ENCODE measurements around the gene DEUP1.
"Not testable (repeated sequence)": the region's sequence is repeated elsewhere in the genome, so short reads cannot be mapped to it uniquely, and the experiment has no call there.

Gene DEUP1

DNA sequence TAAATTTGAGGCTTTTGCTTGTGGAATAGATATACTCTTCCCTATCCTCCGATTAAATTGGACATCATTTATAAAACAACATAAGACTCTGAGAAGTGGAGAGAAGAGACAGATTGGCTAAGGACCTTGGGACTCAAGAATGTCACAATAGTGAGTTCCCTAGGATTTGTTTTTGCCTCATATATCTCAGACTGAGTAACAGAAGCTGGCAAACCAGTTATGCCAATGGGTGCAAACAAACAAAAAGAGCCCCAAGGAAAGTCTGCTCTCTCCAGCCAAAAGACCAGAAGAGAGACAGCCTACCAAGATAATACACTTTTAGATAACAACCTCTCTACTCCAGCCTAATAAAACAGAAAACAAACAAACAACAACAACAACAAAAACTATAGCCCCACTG, 28.9 kb downstream of the DEUP1 start:
- in situ Hi-C loops (cut with MboI; ENCODE audit: low sequenced_read_pairs), result no loop called here

DNA sequence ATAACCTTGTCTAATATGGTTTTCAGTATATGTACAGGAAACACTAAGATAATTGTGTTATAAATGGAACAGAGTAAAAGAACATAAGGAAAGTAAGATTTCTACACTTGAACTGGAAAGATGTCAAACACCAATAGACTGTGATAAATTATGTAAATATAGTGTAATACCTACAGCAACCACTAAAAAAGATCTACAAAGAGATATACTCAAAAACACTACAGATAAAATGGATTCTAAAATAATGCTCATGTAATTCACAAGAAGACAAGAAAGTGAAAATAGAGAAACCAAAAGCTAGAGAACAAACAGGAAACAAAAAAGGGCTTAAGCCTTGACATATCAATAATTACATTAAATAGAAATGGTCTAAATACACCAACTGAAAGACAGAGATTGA, 30.9 kb downstream of the DEUP1 start:
- in situ Hi-C loops (cut with MboI; ENCODE audit: low sequenced_read_pairs), result no loop called here

DNA sequence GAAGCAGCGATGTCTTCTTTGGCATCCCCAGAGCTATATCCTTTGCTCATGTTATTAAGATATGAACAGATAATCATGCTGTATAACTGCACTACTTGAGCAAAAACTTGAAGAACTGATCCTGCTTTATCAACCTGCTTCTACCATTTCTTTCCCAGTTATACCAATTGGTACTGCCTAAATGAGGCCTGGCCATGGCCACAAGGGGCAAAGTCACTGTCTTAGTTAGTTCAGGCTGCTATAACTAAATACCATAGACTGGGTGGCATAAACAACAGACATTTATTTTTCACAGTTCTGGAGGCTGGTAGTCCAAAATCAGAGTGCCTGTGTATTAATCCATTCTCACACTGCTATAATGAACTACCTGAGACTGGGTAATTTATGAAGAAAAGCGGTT, 37.5 kb downstream of the DEUP1 start:
- in situ Hi-C loops (cut with MboI; ENCODE audit: low sequenced_read_pairs), result no loop called here

DNA sequence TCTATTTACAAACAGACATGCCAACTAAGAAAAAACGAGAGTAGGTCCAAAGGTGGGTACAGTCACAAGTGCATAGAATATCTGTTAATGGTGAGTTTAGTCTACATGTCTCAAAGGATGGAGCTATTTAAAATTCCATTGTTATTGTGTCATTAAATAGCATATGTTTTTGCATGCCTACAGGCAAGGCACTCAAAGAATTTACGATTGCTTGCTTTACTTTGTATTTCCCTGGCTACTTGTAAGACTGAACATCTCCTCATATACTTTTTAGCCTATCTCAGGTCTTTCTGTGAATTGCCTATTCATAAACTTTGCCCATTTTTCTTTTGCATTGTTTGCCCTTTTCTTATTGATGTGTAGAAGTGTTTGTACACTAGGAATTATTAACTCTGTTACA, 39.7 kb downstream of the DEUP1 start:
- in situ Hi-C loops (cut with MboI; ENCODE audit: low sequenced_read_pairs), result no loop called here

DNA sequence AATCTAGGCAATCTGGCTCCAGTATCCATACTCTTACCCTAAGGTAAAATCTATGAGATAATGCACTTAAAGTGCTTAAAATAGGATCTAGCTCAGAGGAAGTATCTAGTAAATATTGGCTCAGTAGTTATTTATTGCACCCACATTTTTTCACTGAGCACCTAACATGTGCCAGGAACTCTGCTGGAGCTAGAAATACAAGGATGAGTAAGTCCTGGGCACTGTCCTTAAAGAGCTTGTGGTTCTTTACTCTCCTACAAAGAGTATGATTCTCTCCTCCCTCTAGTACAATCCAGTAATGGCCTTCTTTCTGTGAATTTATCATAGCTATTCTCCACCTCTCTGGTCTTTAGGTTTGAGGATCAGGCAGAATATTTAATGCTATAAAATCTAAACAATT, 59.2 kb downstream of the DEUP1 start:
- in situ Hi-C loops (cut with MboI; ENCODE audit: low sequenced_read_pairs), result no loop called here

DNA sequence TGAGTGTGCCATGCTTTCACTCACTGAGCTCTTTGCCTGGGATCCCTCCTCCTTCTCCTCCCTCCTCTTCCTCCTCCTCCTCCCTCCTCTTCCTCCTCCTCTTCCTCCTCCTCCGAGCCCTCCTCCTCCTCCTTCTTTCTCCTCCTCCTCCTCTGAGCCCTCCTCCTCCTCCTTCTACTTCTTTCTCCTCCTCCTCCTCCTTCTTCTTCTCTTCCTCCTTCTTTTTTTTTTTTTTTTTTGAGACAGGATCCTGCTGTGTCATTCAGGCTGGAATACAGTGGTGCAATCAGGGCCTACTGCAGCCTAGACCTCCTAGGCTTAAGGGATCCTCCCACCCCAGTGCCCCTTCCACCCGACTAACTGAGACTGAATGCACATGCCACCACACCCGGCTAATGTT, 62.3 kb downstream of the DEUP1 start:
- in situ Hi-C loops (cut with MboI; ENCODE audit: low sequenced_read_pairs), result no loop called here

DNA sequence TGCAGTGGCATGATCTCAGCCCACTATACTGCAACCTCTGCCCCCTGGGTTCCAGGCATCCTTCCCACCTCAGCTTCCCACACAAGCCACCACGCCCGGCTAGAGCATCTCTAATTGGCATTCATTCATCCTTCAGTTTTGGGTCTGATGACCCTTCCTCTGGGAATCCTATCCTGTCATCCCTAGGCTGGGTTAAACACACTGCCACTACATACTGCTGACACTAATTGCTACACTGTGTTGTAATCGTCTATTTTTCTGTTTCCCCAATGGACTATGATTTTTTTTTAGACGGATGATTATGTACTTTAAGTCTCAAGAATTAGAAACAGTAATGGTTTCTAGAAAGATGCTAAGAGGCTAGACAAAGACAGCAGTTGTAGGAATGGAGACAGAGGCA, 62.8 kb downstream of the DEUP1 start:
- in situ Hi-C loops (cut with MboI; ENCODE audit: low sequenced_read_pairs), result no loop called here

DNA sequence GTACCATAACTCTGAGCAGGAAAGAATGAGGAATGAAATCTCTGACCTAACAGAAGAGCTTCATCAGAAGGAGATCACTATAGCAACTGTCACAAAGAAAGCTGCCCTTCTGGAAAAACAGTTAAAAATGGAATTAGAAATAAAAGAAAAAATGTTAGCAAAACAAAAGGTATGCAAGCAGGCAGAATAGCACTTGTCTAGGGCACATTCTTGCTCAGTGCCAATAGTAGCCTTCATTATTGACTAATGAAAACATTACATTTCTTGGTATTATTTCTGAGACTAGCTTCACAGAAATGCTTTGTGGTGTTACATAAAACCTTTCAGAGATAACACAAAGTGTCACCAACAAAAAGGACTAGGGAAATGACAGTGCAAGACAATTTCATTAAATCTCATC, 63.9 kb downstream of the DEUP1 start:
- in situ Hi-C loops (cut with MboI; ENCODE audit: low sequenced_read_pairs), result no loop called here

DNA sequence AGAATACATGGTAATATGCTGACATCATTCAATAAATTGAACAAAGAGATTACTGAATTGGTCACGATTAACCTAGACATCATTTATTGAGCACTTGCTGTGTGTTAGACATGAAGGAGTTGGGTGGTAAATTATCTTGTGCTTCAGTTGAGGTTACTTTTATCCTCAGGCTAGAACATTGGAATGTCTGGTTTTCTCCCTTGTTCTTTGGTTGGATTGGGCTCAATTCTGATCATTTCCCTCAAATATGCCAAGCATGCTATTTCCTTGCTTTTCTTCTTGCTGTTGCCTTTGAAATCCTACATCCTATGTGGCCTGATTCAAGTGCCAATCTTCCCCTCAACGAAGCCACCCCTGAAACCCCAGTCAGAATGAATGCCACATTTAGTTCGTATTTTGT, 65.8 kb downstream of the DEUP1 start:
- in situ Hi-C loops (cut with MboI; ENCODE audit: low sequenced_read_pairs), result no loop called here

DNA sequence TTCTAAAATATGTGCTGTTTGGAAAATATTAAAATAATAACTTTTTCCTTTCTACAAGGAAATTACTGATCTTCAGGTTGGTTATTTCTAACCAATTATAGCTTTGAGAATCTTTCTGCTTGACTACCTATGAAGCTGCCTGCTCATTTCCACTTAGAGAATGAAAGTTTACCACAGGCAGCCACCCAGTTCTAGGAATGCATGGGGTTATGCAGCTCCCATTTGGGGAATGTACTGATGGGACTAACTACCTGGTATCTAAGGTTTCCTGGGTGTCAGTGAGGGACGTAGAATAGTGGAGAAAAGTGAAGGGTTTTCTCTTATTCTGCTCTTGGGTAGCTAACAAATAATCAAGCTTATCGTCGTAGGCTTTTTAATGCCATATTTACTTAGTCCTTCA, 73.4 kb downstream of the DEUP1 start:
- in situ Hi-C loops (cut with MboI; ENCODE audit: low sequenced_read_pairs), result no loop called here

DNA sequence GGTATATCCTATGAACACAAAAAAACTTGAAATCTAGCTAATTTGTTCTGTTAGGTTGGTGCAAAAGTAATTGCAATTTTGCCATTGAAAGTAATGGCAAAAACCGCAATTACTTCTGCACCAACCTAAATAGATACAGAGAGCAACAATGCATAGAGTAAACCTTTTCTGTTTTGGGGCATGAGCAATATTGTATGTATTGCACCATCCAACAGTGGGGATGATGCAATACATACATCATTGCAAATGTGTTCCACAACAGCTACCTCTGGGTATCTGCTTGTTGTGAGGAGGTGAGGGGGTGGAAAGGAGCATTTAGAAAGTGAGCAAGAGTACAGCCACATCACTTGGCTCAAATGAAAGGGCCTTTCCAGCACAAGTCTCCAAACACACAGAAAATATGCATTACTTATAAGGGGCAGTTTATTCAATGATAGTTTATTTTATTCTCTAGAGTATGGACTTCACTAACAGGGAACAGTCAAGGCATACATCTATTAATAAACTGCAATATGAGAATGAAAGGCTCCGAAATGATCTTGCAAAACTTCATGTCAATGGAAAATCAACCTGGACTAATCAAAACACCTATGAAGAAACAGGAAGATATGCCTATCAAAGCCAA, 77.3 kb downstream of the DEUP1 start:
- in situ Hi-C loops (cut with MboI; ENCODE audit: low sequenced_read_pairs), result no loop called here

DNA sequence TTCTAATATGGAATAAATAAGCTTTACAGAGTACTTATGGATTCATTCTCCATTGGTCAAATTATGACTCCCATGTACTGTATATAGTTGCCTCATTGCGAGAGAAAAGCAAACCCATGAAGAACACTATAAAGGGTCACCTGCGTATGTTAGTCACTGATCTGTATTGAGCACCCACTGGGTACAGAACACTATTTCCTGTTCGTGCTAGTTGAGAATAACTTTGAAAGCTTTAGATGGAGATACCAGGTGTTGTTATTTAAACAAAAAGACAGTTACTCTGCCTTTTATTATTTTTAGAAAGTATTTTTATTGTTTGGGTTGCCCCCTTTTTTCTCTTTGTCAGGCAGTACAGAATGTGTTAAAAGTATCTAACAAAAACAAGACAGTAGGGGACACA, 79.9 kb downstream of the DEUP1 start:
- in situ Hi-C loops (cut with MboI; ENCODE audit: low sequenced_read_pairs), result no loop called here

DNA sequence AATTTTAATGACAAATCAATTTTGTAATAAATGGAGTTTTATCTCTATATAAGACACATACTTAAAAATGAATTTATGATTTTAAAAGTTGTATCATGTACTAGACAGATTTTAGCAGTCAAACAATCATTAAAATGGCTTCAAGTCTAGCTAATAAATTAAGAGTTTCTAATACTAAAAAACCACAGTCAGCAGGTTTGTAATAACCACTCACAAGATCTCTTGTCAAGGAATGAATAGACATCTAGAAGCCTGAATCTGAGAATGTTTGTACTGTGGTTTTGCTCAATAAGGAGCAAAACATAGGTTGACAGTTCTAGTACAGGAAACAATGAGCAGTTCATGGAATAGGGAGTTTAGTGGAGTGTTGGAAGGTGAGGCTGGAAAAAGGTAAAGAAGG, 81.2 kb downstream of the DEUP1 start:
- in situ Hi-C loops (cut with MboI; ENCODE audit: low sequenced_read_pairs), result no loop called here

DNA sequence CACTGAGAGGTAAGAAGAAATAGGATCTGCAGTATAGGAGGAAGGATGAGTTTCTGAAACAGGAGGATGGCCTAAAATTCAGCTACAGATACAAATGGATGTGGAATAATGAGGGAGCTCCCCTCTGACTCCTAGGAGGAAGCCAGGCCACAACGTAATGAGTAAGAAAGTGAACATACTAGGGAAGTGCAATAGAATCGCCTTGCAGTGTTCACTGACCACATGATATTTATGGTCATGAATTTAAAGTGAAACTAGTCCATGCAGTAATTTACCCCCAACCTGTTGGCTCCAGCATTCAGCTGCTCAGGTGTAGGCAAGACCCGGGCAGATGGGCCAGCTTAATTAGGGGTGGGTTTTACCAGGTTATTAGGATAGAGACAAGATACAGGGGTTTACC, 101.7 kb downstream of the DEUP1 start:
- in situ Hi-C loops (cut with MboI; ENCODE audit: low sequenced_read_pairs), result no loop called here

DNA sequence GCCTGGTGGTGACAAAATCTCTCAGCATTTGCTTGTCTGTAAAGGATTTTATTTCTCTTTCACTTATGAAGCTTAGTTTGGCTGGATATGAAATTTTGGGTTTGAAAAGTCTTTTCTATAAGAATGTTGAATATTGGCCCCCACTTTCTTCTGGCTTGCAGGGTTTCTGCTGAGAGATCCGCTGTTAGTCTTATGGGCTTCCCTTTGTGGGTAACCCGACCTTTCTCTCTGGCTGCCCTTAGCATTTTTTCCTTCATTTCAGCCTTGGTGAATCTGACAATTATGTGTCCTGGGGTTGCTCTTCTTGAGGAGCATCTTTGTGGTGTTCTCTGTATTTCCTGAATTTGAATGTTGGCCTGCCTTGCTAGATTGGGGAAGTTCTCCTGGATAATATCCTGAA, 112.7 kb downstream of the DEUP1 start:
- in situ Hi-C loops (cut with MboI; ENCODE audit: low sequenced_read_pairs), result not testable (repeated sequence)

DNA sequence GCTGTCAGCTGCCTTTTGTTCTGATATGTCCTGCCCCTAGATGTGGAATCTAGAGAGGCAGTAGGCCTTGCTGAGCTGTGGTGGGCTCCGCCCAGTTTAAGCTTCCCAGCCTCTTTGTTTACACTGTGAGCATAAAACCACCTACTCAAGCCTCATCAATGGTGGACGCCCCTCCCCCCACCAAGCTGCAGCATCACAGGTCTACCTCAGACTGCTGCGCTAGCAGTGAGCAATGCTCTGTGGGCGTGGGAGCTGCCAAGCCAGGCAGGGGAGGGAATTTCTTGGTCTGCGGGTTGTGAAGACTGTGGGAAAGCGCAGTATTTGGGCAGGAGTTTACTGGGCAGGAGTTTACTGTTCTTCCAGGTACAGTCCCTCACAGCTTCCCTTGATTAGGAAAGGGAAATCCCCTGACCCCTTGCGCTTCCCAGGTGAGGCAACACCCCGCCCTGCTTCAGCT, 114.1 kb downstream of the DEUP1 start:
- in situ Hi-C loops (cut with MboI; ENCODE audit: low sequenced_read_pairs), result no loop called here

DNA sequence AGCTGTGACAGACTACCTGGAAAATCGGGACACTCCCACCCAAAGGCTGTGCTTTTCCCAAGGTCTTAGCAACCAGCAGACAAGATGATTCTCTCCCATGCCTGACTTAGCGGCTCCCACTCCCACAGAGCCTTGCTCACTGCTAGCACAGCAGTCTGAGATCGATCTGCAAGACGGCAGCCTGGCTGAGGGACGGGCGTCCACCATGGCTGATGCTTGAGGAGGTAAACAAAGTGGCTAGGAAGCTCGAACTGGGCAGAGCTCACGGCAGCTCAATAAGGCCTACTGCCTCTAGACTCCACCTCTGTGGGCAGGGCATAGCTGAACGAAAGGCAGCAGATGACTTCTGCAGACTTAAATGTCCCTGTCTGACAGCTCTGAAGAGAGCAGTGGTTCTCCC, 127.7 kb downstream of the DEUP1 start:
- in situ Hi-C loops (cut with MboI; ENCODE audit: low sequenced_read_pairs), result no loop called here

DNA sequence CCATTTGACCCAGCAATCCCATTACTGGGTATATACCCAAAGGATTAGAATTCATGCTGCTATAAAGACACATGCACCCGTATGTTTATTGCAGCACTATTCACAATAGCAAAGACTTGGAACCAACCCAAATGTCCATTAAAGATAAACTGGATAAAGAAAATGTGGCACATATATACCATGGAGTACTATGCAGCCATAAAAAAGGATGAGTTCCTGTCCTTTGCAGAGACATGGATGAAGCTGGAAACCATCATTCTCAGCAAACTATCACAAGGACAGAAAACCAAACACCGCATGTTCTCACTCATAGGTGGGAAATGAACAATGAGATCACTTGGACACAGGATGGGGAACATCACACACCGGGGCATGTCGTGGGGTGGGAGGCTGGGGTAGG, 133.1 kb downstream of the DEUP1 start:
- in situ Hi-C loops (cut with MboI; ENCODE audit: low sequenced_read_pairs), result not testable (repeated sequence)

DNA sequence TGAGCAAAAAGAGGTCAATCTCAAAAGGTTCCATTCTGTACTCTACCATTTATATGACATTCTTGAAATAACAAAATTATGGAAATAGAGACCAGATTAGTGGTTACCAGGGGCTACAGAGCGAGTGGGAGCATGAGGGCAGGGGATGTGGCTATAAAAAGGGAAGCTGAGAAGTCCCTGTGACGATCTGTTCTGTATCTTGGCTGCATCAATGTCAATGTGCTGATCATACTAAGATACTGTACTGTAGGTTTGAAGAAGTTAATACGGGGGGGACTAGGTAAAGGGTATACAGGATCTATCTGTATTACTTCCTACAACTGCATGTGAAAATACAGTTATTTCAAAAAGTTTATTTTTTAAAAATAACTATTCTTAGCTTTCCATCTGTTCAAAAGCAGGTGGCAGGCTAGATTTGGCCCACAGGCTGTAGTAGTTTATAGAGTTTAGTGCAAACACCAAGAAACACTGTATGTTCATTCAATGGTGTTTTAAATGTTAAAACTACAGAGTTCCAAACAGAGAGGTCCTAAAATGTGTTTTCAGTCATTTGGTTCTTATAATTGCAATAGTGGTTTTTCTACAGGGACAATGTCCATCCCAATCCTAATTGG, 134.5 kb downstream of the DEUP1 start:
- in situ Hi-C loops (cut with MboI; ENCODE audit: low sequenced_read_pairs), result no loop called here

DNA sequence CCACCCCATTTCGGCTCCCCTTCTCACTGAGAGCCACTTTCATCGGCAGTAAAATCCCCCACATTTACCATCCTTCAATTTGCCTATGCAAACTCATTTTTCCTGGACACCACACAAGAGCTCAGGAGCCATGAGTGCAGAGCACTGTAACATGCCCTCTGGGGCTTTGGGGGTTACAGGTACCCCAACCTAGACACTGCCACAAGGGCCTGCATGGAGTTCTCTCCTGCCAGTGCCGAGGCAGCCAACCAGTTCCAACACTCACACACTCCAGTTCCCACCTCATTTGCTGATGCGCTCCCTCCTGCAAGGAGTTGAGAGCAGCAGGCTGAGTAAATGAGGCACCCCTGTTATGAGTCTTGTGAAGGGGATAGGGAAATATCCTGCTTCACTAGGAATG, 136.5 kb downstream of the DEUP1 start:
- in situ Hi-C loops (cut with MboI; ENCODE audit: low sequenced_read_pairs), result no loop called here

DNA sequence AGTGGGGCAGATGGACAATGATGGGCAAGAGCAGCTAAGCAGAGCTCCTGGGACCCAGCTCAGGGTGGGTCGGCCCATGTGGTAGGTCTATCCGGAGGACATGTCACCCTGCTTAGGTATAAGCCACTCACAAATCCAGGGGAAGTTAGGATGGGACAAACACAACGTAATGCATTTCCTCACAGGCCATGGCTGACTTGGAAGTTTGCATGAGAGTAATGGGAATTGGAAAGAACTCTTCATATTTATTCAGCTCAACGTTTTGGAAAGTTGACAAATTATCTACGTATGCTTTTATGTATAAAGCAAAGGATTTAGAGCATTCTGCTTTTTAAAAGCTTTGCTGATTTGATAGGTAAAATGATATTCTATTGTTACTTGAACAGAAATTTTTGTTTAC, 137.7 kb downstream of the DEUP1 start:
- in situ Hi-C loops (cut with MboI; ENCODE audit: low sequenced_read_pairs), result no loop called here

DNA sequence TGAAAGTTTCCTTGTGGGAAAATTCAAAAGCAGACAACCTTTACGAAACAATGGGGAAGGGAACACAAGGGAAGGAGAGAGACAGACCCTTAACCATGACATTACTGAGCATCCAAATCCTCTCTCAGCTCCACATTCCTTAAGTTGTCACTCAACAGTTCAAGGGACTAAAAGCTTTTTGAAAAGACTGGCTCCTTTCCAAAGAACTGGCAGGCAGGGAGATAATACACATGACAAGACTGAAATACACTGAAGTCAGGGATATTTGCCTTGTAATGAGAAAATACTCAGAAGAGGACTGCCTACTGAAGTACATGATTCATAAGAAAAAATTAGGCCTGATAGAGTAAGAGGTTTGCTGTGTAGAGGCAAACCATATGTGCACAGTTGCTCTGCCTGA, 143.6 kb downstream of the DEUP1 start:
- in situ Hi-C loops (cut with MboI; ENCODE audit: low sequenced_read_pairs), result no loop called here

DNA sequence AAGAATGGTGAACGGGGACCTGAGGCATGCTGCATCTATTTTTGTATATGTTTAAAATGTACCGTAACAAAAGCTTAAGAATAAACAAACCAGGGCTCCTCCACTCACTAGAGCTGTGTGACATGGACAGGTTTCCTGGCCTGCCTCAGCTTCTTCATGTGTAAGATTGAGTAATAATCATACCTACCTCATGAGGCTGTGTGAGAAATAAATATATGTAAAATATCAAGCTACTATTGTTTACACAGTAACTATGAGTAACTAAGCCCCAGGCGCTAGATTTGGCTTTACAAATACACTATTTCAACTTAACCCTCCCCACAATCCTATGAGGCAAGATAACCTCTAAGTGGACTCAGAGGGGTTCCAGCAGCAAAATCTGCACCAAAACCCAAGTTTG, 146.3 kb downstream of the DEUP1 start:
- in situ Hi-C loops (cut with MboI; ENCODE audit: low sequenced_read_pairs), result no loop called here
